Activated naive CD8-positive, alpha-beta T cell (primary cell): ENCODE measurements around the gene PLB1.

ENCODE experiments used
- H3K27ac Mint-ChIP-seq: one replicate; pipeline ENCODE4 v1.8.0; 2021; ENCODE audit warnings: mixed read lengths
- H3K27me3 Mint-ChIP-seq: one replicate; pipeline ENCODE4 v1.8.0; 2021; ENCODE audit warnings: mixed read lengths
- H3K36me3 Mint-ChIP-seq: one replicate; pipeline ENCODE4 v1.8.0; 2021; ENCODE audit warnings: mixed read lengths
- H3K4me1 Mint-ChIP-seq: one replicate; pipeline ENCODE4 v1.8.0; 2021; ENCODE audit warnings: low read depth, mixed read lengths
- H3K4me3 Mint-ChIP-seq: one replicate; pipeline ENCODE4 v1.8.0; 2021; ENCODE audit warnings: mild to moderate bottlenecking, mixed read lengths
- H3K9me3 Mint-ChIP-seq: one replicate; pipeline ENCODE4 v1.8.0; 2021; ENCODE audit warnings: low read depth, mixed read lengths

The PLB1 gene

DNA sequence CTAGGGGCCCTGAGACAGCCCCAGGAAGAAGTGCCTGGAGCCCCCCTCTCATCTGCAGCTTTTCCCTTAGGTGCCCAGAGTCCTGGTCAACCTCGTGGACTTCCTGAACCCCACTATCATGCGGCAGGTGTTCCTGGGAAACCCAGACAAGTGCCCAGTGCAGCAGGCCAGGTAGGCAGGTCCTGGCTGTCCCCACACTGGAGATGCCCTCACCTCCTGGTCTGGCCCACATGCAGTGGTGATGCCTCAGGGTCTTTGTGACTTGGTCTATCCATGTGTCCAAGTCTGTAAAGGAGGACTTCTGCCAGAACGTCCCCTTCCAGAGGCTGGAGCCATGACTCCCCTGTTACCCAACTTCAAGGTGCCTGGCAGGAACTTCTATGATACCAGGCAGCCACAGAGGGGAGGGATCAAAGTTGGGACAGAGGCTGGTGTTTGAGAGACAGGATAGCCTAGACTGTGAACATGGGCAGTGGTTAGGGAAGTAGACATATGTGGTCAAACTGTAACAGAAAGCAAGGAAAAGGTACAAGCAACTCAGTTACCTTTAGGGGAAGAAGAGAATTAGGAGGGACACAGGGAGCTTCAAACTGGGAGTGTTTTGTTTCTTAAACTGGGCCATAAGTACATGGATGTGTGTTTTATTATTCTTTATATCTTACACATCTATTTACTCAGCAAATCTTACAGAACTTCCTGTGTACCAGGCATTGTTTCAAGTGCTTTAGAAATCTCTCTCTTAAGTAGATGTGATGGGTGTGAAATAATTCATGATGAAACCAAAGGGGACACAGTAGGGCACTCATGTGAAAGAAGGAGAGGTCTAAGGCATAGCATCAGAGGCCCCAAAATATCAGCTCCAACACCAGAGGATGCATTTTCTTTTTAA is 107.1 kb downstream of the PLB1 start:
- Mint-ChIP-seq H3K4me3 (no peak overlapping the region), H3K4me1 (peaks cover 6% of the 10 kb centered on the region), H3K27me3 (no peaks in the 10 kb centered on the region), H3K27ac (no peak overlapping the region), H3K9me3 (no peaks in the 10 kb centered on the region), H3K36me3 (no peaks in the 10 kb centered on the region)

- Mint-ChIP-seq H3K9me3 (no peaks in the 10 kb centered on the region), H3K36me3 (no peaks in the 10 kb centered on the region), H3K27ac (no peak overlapping the region), H3K27me3 (no peaks in the 10 kb centered on the region), H3K4me1 (peaks cover 6% of the 10 kb centered on the region), H3K4me3 (no peak overlapping the region)
Measured at GRCh38 chr2:28603821-28604220, 108.0 kb downstream of the PLB1 start.

GRCh38 chr2:28604284-28604843 is 108.5 kb downstream of the PLB1 start:
- no peaks in the 10 kb centered on the region for H3K36me3 Mint-ChIP-seq
- no peak overlapping the region for H3K27ac Mint-ChIP-seq
- H3K4me1 Mint-ChIP-seq = peaks cover 6% of the 10 kb centered on the region
- no peaks in the 10 kb centered on the region for H3K27me3 Mint-ChIP-seq
- no peak overlapping the region for H3K4me3 Mint-ChIP-seq
- H3K9me3 Mint-ChIP-seq = no peaks in the 10 kb centered on the region

- Mint-ChIP-seq H3K9me3 (no peaks in the 10 kb centered on the region), H3K27ac (no peak overlapping the region), H3K36me3 (peaks cover 5% of the 10 kb centered on the region), H3K27me3 (no peaks in the 10 kb centered on the region), H3K4me3 (no peak overlapping the region), H3K4me1 (peaks cover 20% of the 10 kb centered on the region)
Measured at GRCh38 chr2:28606986-28607441, 111.2 kb downstream of the PLB1 start.

GRCh38 chr2:28607730-28608499 is 112.1 kb downstream of the PLB1 start:
- Mint-ChIP-seq H3K36me3 (peaks cover 5% of the 10 kb centered on the region), H3K4me3 (no peak overlapping the region), H3K27me3 (no peaks in the 10 kb centered on the region), H3K27ac (no peak overlapping the region), H3K4me1 (peaks cover 23% of the 10 kb centered on the region), H3K9me3 (no peaks in the 10 kb centered on the region)

- no peak overlapping the region for H3K27ac Mint-ChIP-seq
- H3K4me3 Mint-ChIP-seq = no peak overlapping the region
- H3K27me3 Mint-ChIP-seq = no peaks in the 10 kb centered on the region
- H3K36me3 Mint-ChIP-seq = peaks cover 5% of the 10 kb centered on the region
- no peaks in the 10 kb centered on the region for H3K9me3 Mint-ChIP-seq
- H3K4me1 Mint-ChIP-seq = peaks cover 19% of the 10 kb centered on the region
Measured at GRCh38 chr2:28608500-28609424, 112.9 kb downstream of the PLB1 start.

- Mint-ChIP-seq H3K4me1 (peaks cover 19% of the 10 kb centered on the region), H3K4me3 (no peak overlapping the region), H3K27me3 (no peaks in the 10 kb centered on the region), H3K27ac (no peak overlapping the region), H3K9me3 (no peaks in the 10 kb centered on the region), H3K36me3 (peaks cover 5% of the 10 kb centered on the region)
Measured at GRCh38 chr2:28610583-28611201, 114.8 kb downstream of the PLB1 start.

GRCh38 chr2:28612131-28612812 is 116.4 kb downstream of the PLB1 start:
- H3K27me3 Mint-ChIP-seq = no peaks in the 10 kb centered on the region
- peaks cover 5% of the 10 kb centered on the region for H3K36me3 Mint-ChIP-seq
- no peaks in the 10 kb centered on the region for H3K9me3 Mint-ChIP-seq
- peaks cover 20% of the 10 kb centered on the region for H3K4me1 Mint-ChIP-seq
- H3K4me3 Mint-ChIP-seq = no peak overlapping the region
- H3K27ac Mint-ChIP-seq = no peak overlapping the region

DNA sequence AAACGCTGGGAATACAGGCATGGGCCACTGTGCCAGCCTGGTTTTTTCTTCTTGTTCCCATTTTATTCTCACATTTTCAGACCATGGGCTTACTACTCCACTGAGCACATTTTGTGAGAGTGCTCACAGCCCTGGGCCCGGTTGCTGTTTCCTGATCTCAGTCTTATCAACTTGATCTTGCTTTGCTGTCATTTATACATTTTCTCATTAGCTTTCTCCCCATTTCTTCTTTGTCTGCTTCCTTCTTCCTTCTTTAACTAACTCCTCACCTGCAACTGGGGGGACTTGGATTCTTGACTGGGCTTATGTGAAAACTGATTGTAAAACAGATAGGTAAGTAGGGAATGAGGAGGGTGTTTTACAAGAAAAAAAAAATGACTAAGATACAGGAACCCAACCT is 117.3 kb downstream of the PLB1 start:
- Mint-ChIP-seq H3K9me3 (no peaks in the 10 kb centered on the region), H3K36me3 (peaks cover 5% of the 10 kb centered on the region), H3K27me3 (no peaks in the 10 kb centered on the region), H3K4me3 (no peak overlapping the region), H3K4me1 (peaks cover 28% of the 10 kb centered on the region), H3K27ac (no peak overlapping the region)

DNA sequence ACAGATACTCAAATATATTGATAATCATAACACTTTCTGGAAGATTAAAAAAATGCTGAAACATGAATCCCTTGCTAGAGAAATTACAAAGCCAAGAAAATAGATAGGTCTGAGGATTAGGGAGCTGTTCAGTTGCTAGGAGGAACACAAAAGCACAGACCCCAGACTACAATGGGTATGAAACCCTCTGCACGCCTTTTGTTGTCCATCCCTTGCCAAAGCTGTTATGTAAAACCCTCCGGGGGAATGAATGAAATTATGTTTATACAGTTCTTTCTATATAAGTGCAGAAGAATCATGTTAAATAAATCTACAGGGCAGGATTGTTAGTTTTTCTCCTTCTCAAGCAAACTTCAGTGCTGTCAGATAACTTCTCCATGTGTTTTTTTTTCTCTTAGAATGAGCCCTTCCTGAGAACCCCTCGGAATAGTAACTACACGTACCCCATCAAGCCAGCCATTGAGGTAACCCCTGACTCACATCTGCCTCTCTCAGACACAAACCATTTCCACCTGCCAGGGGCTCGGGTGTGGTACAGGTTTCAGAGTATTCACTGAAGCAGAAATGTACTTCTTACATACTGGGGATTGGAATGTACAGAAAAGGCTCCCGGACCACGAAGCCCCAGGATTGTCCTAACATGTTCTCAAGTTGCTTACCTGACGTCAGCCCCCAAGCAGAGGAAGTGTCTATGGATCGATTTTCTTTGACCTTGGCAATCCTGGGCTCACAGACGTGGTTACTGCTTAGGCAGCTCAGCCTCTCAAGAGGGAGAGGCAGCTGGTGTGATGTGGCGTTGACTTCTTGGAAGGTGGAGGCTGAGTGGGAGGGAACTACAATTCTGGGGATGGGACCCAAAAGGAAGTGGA is 118.0 kb downstream of the PLB1 start:
- peaks cover 5% of the 10 kb centered on the region for H3K36me3 Mint-ChIP-seq
- H3K4me3 Mint-ChIP-seq = no peak overlapping the region
- no peak overlapping the region for H3K27ac Mint-ChIP-seq
- H3K4me1 Mint-ChIP-seq = peaks cover 35% of the 10 kb centered on the region
- H3K9me3 Mint-ChIP-seq = no peaks in the 10 kb centered on the region
- H3K27me3 Mint-ChIP-seq = no peaks in the 10 kb centered on the region

- H3K4me3 Mint-ChIP-seq = no peak overlapping the region
- H3K4me1 Mint-ChIP-seq = peaks cover 48% of the 10 kb centered on the region
- H3K27ac Mint-ChIP-seq = no peak overlapping the region
- H3K9me3 Mint-ChIP-seq = no peaks in the 10 kb centered on the region
- H3K36me3 Mint-ChIP-seq = peaks cover 1% of the 10 kb centered on the region
- H3K27me3 Mint-ChIP-seq = no peaks in the 10 kb centered on the region
Measured at GRCh38 chr2:28615706-28616105, 119.8 kb downstream of the PLB1 start.

DNA sequence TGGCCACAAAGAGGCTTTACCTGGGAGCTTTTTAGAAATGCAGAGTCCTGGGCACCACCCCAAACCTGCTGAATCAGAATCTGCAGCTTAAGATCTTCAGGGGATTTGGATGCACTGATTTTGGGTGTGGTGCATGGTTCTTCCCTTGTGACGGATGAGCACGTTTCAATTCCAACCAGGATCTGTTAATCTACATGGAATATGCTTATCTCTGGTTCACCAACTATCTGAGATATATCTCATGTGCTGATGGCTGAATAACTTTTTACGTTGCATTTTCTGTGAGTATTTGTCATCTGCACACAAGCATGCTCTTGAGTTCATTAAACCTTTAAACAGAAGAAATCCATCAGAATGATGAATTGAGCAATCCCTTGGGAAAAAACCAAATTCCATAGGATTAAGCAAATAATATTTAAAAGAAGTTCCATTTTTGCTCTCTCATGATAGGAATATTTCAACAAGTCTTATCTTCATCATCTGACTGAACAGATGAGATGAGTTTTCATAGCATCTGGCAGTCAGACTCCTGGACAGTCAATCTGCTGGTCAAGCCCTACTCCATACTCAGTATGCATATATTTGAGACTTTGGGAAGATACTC is 120.6 kb downstream of the PLB1 start:
- peaks cover 49% of the 10 kb centered on the region for H3K4me1 Mint-ChIP-seq
- H3K36me3 Mint-ChIP-seq = no peaks in the 10 kb centered on the region
- no peak overlapping the region for H3K27ac Mint-ChIP-seq
- no peaks in the 10 kb centered on the region for H3K9me3 Mint-ChIP-seq
- H3K4me3 Mint-ChIP-seq = no peak overlapping the region
- H3K27me3 Mint-ChIP-seq = no peaks in the 10 kb centered on the region
